ENCODE measurements around the gene MLLT3. TPM values are rescaled to one million over a fixed set of nuclear protein-coding genes. Genes with fewer than 3 reads are reported as not detected.

MLLT3 gene
- total and polyA plus RNA-seq, 2 donors: 21.8 to 46.2 TPM

DNA sequence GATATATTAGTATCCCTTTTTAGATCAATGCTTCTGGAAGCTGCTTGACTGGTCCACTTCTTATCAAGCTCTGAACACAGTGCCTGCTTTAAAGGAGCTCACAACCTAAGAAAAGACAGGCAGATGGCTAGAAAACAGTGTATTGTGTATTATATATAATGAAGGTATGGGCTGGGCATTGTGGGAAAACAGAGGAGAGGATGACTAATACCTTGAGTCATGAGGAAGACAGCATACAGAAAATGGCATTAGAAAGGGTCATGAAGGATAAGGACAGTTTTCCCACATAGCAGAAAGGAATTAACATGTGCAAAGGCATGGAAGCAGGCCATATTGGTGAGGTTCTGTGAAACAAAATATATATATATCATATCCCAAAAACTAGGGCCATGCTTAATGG, 309.6 kb downstream of the MLLT3 start:
- H3K4me1 ChIP-seq (ENCODE audit: control insufficient read depth in 2 of 2, insufficient read depth in 2 of 2, low read length in 2 of 2): peaks cover 0 to 6% of the 10 kb centered on the region in 2 donors
- no peaks in the 10 kb centered on the region for H3K27me3 ChIP-seq (ENCODE audit: control insufficient read depth in 2 of 2, insufficient read depth in 1 of 2, low read length in 1 of 2)
- no peak overlapping the region for H3K27ac ChIP-seq (ENCODE audit: low read depth in 1 of 2, low read length in 1 of 2)
- no peaks in the 10 kb centered on the region for H3K9me3 ChIP-seq (ENCODE audit: control insufficient read depth in 2 of 2, insufficient read depth in 1 of 2, low read length in 1 of 2)
- no peak overlapping the region for H3K4me3 ChIP-seq (ENCODE audit: low read length in 2 of 2)
- H3K36me3 ChIP-seq (ENCODE audit: control insufficient read depth in 2 of 2, insufficient read depth in 2 of 2, low read length in 1 of 2): no peaks in the 10 kb centered on the region
- DNase-seq (ENCODE audit: low read depth in 6 of 9, low spot score in 9 of 9): no peak

DNA sequence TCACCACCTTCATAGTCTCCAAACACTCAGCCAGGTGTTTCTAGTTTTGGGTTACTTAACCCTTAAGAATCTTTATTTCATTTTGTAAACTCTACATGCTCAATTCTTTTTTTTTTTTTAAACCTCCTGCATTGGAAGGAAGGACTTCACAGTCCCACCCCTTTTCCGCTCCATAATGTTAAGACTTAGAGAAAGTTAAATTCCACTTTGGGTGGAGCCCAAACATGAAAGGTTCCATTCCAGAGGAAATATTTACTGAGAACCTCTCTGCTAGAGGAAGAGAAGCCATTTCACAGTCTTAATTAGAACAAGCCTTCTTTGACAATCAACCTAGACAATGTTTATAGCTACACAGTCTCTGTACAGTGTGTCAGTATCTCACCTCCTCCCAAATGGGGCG, 312.3 kb downstream of the MLLT3 start:
- Histone ChIP-seq H3K36me3 (ENCODE audit: control insufficient read depth in 2 of 2, insufficient read depth in 2 of 2, low read length in 1 of 2) (no peaks in the 10 kb centered on the region), H3K27me3 (ENCODE audit: control insufficient read depth in 2 of 2, insufficient read depth in 1 of 2, low read length in 1 of 2) (no peaks in the 10 kb centered on the region), H3K4me1 (ENCODE audit: control insufficient read depth in 2 of 2, insufficient read depth in 2 of 2, low read length in 2 of 2) (peaks cover 0 to 2% of the 10 kb centered on the region in 2 donors), H3K9me3 (ENCODE audit: control insufficient read depth in 2 of 2, insufficient read depth in 1 of 2, low read length in 1 of 2) (no peaks in the 10 kb centered on the region), H3K4me3 (ENCODE audit: low read length in 2 of 2) (no peak overlapping the region), H3K27ac (ENCODE audit: low read depth in 1 of 2, low read length in 1 of 2) (no peak overlapping the region)
- WGBS: 98% methylated on average over 2 of the region's 2 CpGs
- DNase-seq (ENCODE audit: low read depth in 6 of 9, low spot score in 9 of 9): no peak

DNA sequence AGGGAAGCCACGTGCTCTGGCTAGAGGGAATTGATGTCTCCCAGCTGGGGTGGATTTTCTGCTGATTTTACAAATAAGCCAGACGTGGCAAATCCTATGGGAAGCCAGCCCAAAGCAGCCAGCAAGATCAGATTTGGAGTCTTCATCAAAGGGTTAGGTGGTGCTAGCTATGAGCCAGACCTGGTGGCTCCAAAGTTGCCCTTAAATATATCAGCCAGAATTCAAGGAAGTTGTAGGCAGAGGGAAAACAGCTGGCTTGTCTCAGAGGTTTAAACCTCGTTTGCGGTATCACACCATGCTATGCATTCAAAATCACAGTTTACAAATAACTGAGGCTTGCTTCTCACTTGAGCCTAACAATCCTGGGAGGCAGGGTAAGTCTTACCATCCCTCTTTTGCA, 313.2 kb downstream of the MLLT3 start:
- no peaks in the 10 kb centered on the region for H3K27me3 ChIP-seq (ENCODE audit: control insufficient read depth in 2 of 2, insufficient read depth in 1 of 2, low read length in 1 of 2)
- H3K4me3 ChIP-seq (ENCODE audit: low read length in 2 of 2): no peak overlapping the region
- WGBS: 92% methylated on average over 4 of the region's 4 CpGs
- no peak for DNase-seq (ENCODE audit: low read depth in 6 of 9, low spot score in 9 of 9)
- no peaks in the 10 kb centered on the region for H3K36me3 ChIP-seq (ENCODE audit: control insufficient read depth in 2 of 2, insufficient read depth in 2 of 2, low read length in 1 of 2)
- no peak overlapping the region for H3K27ac ChIP-seq (ENCODE audit: low read depth in 1 of 2, low read length in 1 of 2)
- H3K4me1 ChIP-seq (ENCODE audit: control insufficient read depth in 2 of 2, insufficient read depth in 2 of 2, low read length in 2 of 2): no peaks in the 10 kb centered on the region
- no peaks in the 10 kb centered on the region for H3K9me3 ChIP-seq (ENCODE audit: control insufficient read depth in 2 of 2, insufficient read depth in 1 of 2, low read length in 1 of 2)

DNA sequence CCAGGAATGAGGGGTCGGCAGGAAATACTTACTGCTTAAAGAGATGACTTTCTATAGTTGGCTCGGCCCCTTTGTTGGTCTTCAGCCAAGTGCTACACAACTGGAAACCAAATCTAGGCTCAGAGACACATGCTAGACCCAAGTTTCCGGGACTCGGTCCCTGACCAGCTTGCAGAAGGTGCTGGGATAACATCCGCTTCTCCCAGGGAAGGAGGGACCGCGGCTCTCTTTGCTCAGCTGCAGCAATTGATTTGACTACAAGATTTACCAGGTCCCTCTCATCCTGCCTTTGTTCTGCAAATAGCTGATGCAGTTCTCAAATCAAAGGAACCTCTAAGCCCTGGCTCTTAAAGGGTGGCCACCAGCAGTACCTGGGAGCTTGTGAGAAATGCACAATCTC, 314.7 kb downstream of the MLLT3 start:
- H3K27me3 ChIP-seq (ENCODE audit: control insufficient read depth in 2 of 2, insufficient read depth in 1 of 2, low read length in 1 of 2): no peaks in the 10 kb centered on the region
- no peaks in the 10 kb centered on the region for H3K4me1 ChIP-seq (ENCODE audit: control insufficient read depth in 2 of 2, insufficient read depth in 2 of 2, low read length in 2 of 2)
- DNase-seq (ENCODE audit: low read depth in 6 of 9, low spot score in 9 of 9): no peak
- no peak overlapping the region for H3K4me3 ChIP-seq (ENCODE audit: low read length in 2 of 2)
- H3K27ac ChIP-seq (ENCODE audit: low read depth in 1 of 2, low read length in 1 of 2): no peak overlapping the region
- WGBS: 74% methylated on average over 7 of the region's 7 CpGs
- no peaks in the 10 kb centered on the region for H3K36me3 ChIP-seq (ENCODE audit: control insufficient read depth in 2 of 2, insufficient read depth in 2 of 2, low read length in 1 of 2)
- H3K9me3 ChIP-seq (ENCODE audit: control insufficient read depth in 2 of 2, insufficient read depth in 1 of 2, low read length in 1 of 2): no peaks in the 10 kb centered on the region

DNA sequence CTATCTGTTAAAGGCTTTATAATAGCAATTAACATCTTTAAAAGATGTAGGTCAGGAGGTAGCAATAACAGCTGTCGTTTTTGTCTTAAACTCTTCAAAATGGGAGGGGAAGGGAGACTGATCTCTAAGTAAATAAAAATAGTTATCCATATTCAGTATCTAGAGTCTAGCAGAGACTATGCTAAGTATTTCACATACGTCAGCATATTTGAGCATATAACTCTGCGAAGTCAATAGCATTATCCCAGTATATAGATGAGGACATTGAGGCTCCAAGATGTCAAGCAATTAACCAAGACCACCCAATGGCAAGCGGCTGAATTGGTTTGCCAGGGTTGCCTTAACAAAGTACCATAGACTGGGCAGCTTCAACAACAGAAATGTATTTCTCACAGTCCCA, 316.8 kb downstream of the MLLT3 start:
- Histone ChIP-seq H3K4me1 (ENCODE audit: control insufficient read depth in 2 of 2, insufficient read depth in 2 of 2, low read length in 2 of 2) (no peaks in the 10 kb centered on the region), H3K9me3 (ENCODE audit: control insufficient read depth in 2 of 2, insufficient read depth in 1 of 2, low read length in 1 of 2) (no peaks in the 10 kb centered on the region), H3K27me3 (ENCODE audit: control insufficient read depth in 2 of 2, insufficient read depth in 1 of 2, low read length in 1 of 2) (no peaks in the 10 kb centered on the region), H3K36me3 (ENCODE audit: control insufficient read depth in 2 of 2, insufficient read depth in 2 of 2, low read length in 1 of 2) (no peaks in the 10 kb centered on the region), H3K4me3 (ENCODE audit: low read length in 2 of 2) (no peak overlapping the region), H3K27ac (ENCODE audit: low read depth in 1 of 2, low read length in 1 of 2) (no peak overlapping the region)
- WGBS: 97% methylated on average over 4 of the region's 4 CpGs
- DNase-seq (ENCODE audit: low read depth in 6 of 9, low spot score in 9 of 9): no peak

DNA sequence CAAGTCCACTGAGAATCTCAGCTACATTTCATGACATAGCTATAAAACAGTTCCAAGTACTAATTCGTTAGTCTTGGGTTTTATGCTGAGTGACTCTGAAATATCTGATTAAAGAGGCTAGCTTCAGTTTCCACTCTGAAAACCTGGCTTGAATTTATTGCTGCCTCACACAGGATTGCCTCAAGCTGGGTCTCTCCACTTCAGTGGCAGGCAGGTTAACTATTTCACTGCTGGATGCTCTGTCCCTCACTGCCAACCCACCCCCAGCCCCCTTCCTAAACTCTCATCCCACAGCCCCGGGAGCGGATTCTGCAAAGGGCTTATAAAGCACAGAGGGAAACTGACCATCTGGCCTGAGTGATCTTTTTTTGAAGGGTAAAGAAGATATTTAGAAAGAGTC, 318.3 kb downstream of the MLLT3 start:
- DNase-seq (ENCODE audit: low read depth in 6 of 9, low spot score in 9 of 9): no peak
- WGBS: 83% methylated on average over 3 of the region's 3 CpGs
- Histone ChIP-seq H3K27ac (ENCODE audit: low read depth in 1 of 2, low read length in 1 of 2) (no peak overlapping the region), H3K4me3 (ENCODE audit: low read length in 2 of 2) (no peak overlapping the region), H3K27me3 (ENCODE audit: control insufficient read depth in 2 of 2, insufficient read depth in 1 of 2, low read length in 1 of 2) (no peaks in the 10 kb centered on the region), H3K4me1 (ENCODE audit: control insufficient read depth in 2 of 2, insufficient read depth in 2 of 2, low read length in 2 of 2) (no peaks in the 10 kb centered on the region), H3K9me3 (ENCODE audit: control insufficient read depth in 2 of 2, insufficient read depth in 1 of 2, low read length in 1 of 2) (no peaks in the 10 kb centered on the region), H3K36me3 (ENCODE audit: control insufficient read depth in 2 of 2, insufficient read depth in 2 of 2, low read length in 1 of 2) (no peaks in the 10 kb centered on the region)

DNA sequence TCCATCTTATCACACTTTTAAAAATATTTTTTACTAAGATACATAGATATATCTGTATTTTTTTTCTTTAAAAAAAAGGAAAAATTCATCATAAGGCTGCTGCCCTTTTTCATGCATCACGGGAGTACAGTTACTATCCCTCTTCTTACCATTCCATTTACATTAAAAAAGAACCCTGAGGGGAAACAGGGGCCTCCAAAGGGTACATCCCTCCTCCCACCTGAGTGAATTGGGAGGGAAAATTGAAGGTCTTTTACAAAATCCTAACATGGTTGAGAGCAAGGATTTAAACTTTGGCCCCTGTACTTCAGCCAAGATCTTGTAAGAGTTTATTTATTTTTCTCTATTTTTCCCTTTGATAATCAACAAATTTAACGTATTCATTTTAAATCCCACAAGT, 319.2 kb downstream of the MLLT3 start:
- WGBS: 92% methylated on average over 2 of the region's 2 CpGs
- no peak overlapping the region for H3K27ac ChIP-seq (ENCODE audit: low read depth in 1 of 2, low read length in 1 of 2)
- no peaks in the 10 kb centered on the region for H3K27me3 ChIP-seq (ENCODE audit: control insufficient read depth in 2 of 2, insufficient read depth in 1 of 2, low read length in 1 of 2)
- no peaks in the 10 kb centered on the region for H3K4me1 ChIP-seq (ENCODE audit: control insufficient read depth in 2 of 2, insufficient read depth in 2 of 2, low read length in 2 of 2)
- H3K4me3 ChIP-seq (ENCODE audit: low read length in 2 of 2): no peak overlapping the region
- no peaks in the 10 kb centered on the region for H3K36me3 ChIP-seq (ENCODE audit: control insufficient read depth in 2 of 2, insufficient read depth in 2 of 2, low read length in 1 of 2)
- no peak for DNase-seq (ENCODE audit: low read depth in 6 of 9, low spot score in 9 of 9)
- no peaks in the 10 kb centered on the region for H3K9me3 ChIP-seq (ENCODE audit: control insufficient read depth in 2 of 2, insufficient read depth in 1 of 2, low read length in 1 of 2)

DNA sequence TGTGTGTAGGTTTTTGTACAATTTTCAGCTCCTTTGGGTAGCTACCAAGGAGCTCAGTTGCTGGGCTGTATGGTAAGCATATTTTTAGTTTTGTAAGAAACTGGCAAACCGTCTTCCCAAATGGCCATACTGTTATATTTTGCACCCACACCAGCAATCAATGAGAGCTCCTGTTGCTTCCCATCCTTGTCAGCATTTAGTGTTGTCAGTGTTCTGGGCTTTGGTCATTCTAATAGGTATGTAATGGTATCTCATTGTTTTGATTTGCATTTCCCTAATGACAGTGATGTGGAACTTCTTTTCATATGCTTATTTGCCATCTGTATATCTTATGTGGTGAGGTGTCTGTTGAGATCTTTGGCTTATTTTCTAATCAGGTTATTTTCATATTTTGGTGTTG, 320.1 kb downstream of the MLLT3 start:
- no peaks in the 10 kb centered on the region for H3K36me3 ChIP-seq (ENCODE audit: control insufficient read depth in 2 of 2, insufficient read depth in 2 of 2, low read length in 1 of 2)
- WGBS: 95% methylated on average over 1 of the region's 1 CpG
- H3K9me3 ChIP-seq (ENCODE audit: control insufficient read depth in 2 of 2, insufficient read depth in 1 of 2, low read length in 1 of 2): no peaks in the 10 kb centered on the region
- no peak overlapping the region for H3K4me3 ChIP-seq (ENCODE audit: low read length in 2 of 2)
- H3K27me3 ChIP-seq (ENCODE audit: control insufficient read depth in 2 of 2, insufficient read depth in 1 of 2, low read length in 1 of 2): no peaks in the 10 kb centered on the region
- DNase-seq (ENCODE audit: low read depth in 6 of 9, low spot score in 9 of 9): no peak
- H3K27ac ChIP-seq (ENCODE audit: low read depth in 1 of 2, low read length in 1 of 2): no peak overlapping the region
- H3K4me1 ChIP-seq (ENCODE audit: control insufficient read depth in 2 of 2, insufficient read depth in 2 of 2, low read length in 2 of 2): no peaks in the 10 kb centered on the region

DNA sequence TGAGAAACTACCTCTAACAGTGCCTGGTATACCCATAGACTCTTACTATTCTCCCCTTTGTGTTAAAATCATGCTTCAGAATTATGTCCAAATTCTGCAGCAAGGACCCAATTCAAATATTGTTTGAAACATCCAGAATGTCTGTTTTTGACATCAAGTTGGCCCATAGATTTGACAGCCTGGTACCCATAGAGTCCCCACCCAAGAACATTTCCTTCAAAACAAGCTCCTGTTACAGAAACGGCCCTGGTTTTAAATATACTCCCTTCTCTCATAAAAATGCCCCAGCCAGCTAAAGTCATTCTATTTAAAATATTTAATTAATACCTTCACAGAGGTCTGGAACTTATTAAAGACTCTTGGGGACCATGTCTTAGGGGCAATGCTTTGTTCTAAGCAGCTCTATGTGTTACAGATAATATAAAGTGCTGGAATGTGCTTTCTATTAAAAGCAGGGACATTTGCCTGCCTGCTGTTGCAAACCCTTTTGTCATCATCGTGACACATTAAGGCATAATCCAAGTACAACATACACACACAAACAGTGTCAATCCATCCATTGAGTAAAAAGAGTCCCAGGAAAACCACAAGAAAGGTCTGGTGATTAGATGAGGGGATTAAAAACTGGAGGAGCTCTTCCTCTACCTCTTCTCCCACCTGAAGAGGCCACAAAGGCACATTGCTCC, 321.7 kb downstream of the MLLT3 start:
- no peaks in the 10 kb centered on the region for H3K9me3 ChIP-seq (ENCODE audit: control insufficient read depth in 2 of 2, insufficient read depth in 1 of 2, low read length in 1 of 2)
- no peaks in the 10 kb centered on the region for H3K36me3 ChIP-seq (ENCODE audit: control insufficient read depth in 2 of 2, insufficient read depth in 2 of 2, low read length in 1 of 2)
- no peaks in the 10 kb centered on the region for H3K27me3 ChIP-seq (ENCODE audit: control insufficient read depth in 2 of 2, insufficient read depth in 1 of 2, low read length in 1 of 2)
- H3K27ac ChIP-seq (ENCODE audit: low read depth in 1 of 2, low read length in 1 of 2): no peak overlapping the region
- H3K4me1 ChIP-seq (ENCODE audit: control insufficient read depth in 2 of 2, insufficient read depth in 2 of 2, low read length in 2 of 2): no peaks in the 10 kb centered on the region
- H3K4me3 ChIP-seq (ENCODE audit: low read length in 2 of 2): no peak overlapping the region
- 71% methylated on average over 2 of the region's 2 CpGs for WGBS
- no peak for DNase-seq (ENCODE audit: low read depth in 6 of 9, low spot score in 9 of 9)

Measured in thymus (tissue), 11 donors.